Hepatocyte (in vitro differentiated cells): ENCODE data around the gene MINDY4.

Source experiments
- CTCF ChIP-seq: fragments of 200-600 bp; sonication (generic); IDR thresholded peaks from 2 replicates; pipeline ENCODE4 v1.5.1; 2016; ENCODE audit warnings: antibody characterized with exemption, mild to moderate bottlenecking; ENCODE audit not compliant: poor library complexity
- EZH2 ChIP-seq: fragments of 200-600 bp; sonication (generic); IDR thresholded peaks from 2 replicates; pipeline ENCODE4 v1.6.1; 2016; ENCODE audit warnings: antibody characterized with exemption, mild to moderate bottlenecking, borderline replicate concordance
- EZH2phosphoT487 ChIP-seq: fragments of 200-600 bp; sonication (generic); IDR thresholded peaks from one replicate; pipeline ENCODE4 v1.6.1; 2018; ENCODE audit warnings: antibody characterized with exemption, mild to moderate bottlenecking, low read depth, moderate library complexity; ENCODE audit not compliant: unreplicated experiment, severe bottlenecking

DNA sequence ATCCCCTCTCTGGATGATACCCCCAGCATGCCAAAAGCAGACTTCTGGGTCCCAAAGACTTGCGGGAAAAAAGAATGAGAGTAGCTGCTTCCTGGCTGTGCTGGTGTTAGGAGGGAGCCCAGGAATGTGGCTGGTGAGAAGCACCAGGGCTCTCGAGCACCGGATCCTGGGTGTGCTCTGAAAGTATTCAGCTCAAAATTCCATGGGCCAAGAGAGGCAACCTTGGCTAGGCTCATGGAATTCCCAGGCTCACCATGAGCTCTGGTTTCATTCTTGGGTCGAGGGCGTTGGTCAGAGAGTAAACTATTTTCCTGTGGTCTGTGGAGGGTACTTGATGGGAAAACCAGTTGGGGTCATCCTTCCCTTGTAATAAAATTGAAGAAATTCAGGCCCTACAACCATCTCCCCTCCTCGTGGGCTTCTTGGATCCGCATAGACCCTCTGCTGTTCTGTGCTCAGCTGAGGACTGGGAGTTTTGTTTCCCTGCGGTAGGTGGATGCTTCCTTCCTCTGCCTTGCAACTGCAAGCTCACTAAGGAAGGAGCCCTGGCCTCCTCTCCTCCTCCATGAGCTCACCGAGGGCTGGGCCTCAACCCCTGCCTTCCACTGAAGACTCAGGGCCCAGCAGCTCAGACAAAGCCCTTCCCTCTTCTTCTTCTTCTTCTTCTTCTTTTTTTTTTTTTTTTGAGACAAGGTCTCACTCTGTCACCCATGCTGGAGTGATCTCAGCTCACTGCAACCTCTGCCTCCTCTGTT, 106.0 kb downstream of the MINDY4 start:
- no peak for TF ChIP-seq CTCF
- no peak for TF ChIP-seq EZH2
- TF ChIP-seq EZH2phosphoT487 = no peak
